Smooth muscle cell (in vitro differentiated cells): Measurements from ENCODE around the gene TBC1D21. TPM values are rescaled to one million over a fixed set of nuclear protein-coding genes. Genes with fewer than 3 reads are reported as not detected.

Experiments
- DNase-seq: peaks from one replicate; lab custom pipeline; 2025; ENCODE audit not compliant: unreplicated experiment; lab: John Stamatoyannopoulos, UW
- H2AFZ ChIP-seq: fragments of 200-600 bp; sonication (generic); 2 replicates; pipeline ENCODE4 v1.6.0; 2016; ENCODE audit warnings: antibody characterized with exemption, low read depth, mild to moderate bottlenecking
- H3F3A ChIP-seq: fragments of 200-600 bp; sonication (generic); 2 replicates; pipeline ENCODE4 v1.6.0; 2017; ENCODE audit warnings: antibody characterized with exemption, low read depth
- H3K27ac ChIP-seq: fragments of 200-600 bp; sonication (generic); 2 replicates; pipeline ENCODE4 v1.5.1; 2016; ENCODE audit warnings: low read depth, mild to moderate bottlenecking
- H3K27me3 ChIP-seq: fragments of 200-600 bp; sonication (generic); 2 replicates; pipeline ENCODE4 v1.6.1; 2016; ENCODE audit warnings: low read depth, mild to moderate bottlenecking
- H3K36me3 ChIP-seq: fragments of 200-600 bp; sonication (generic); 2 replicates; pipeline ENCODE4 v1.5.1; 2016; ENCODE audit warnings: low read depth
- H3K4me1 ChIP-seq: fragments of 200-600 bp; sonication (generic); 2 replicates; pipeline ENCODE4 v1.5.1; 2016; ENCODE audit warnings: low read depth
- H3K4me2 ChIP-seq: fragments of 200-600 bp; sonication (generic); 2 replicates; pipeline ENCODE4 v1.6.0; 2016; ENCODE audit warnings: mild to moderate bottlenecking
- H3K4me3 ChIP-seq: fragments of 200-600 bp; sonication (generic); 2 replicates; pipeline ENCODE4 v1.5.1; 2016; ENCODE audit warnings: mild to moderate bottlenecking
- H3K79me2 ChIP-seq: fragments of 200-600 bp; sonication (generic); 2 replicates; pipeline ENCODE4 v1.6.0; 2016; ENCODE audit warnings: low read depth, mild to moderate bottlenecking
- H3K9ac ChIP-seq: fragments of 200-600 bp; sonication (generic); 2 replicates; pipeline ENCODE4 v1.6.0; 2016; ENCODE audit warnings: low read depth
- H3K9me3 ChIP-seq: fragments of 200-600 bp; sonication (generic); replicated peaks from 2 replicates; pipeline ENCODE4 v1.5.1; 2016; ENCODE audit warnings: low read depth
- H4K20me1 ChIP-seq: fragments of 200-600 bp; sonication (generic); 2 replicates; pipeline ENCODE4 v1.6.0; 2016; ENCODE audit warnings: low read depth
- CTCF ChIP-seq: fragments of 200-600 bp; sonication (generic); IDR thresholded peaks from 2 replicates; pipeline ENCODE4 v1.5.1; 2017; ENCODE audit warnings: borderline replicate concordance, mild to moderate bottlenecking, antibody characterized with exemption; ENCODE audit not compliant: insufficient read depth, poor library complexity, severe bottlenecking
- WGBS: methylation state at CpG from one replicate; pipeline ENCODE4 v1.1.7; 2016; ENCODE audit warnings: low lambda C conversion rate; 5-methylcytosine and 5-hydroxymethylcytosine counted together
- polyA plus RNA-seq: library from polyadenylated mRNA; unstranded; fragments of >200 nt; fragmentation: Nextera tagmentation; extraction: Ambion mirVana; gene quantifications from 2 replicates; pipeline ENCODE4 v1.2.1, GENCODE V29; 2016
- total RNA-seq: library from RNA; depleted of rRNA; stranded (reverse); fragments of >200 nt; gene quantifications from 2 replicates; pipeline ENCODE4 v1.2.3, GENCODE V29; 2014

Gene TBC1D21
- total and polyA plus RNA-seq, 2 experiments from 2014 or later = not detected

GRCh38 chr15:73888224-73889041 is 15.1 kb downstream of the TBC1D21 start:
- 85% methylated on average over 9 of the region's 10 CpGs for WGBS
- H3K9ac ChIP-seq = no peak overlapping the region
- TF ChIP-seq CTCF = no peak
- no peaks in the 10 kb centered on the region for H3K9me3 ChIP-seq
- H3K4me2 ChIP-seq = no peak overlapping the region
- H3K4me3 ChIP-seq = no peak overlapping the region
- H3K27ac ChIP-seq = no peak overlapping the region
- H3K36me3 ChIP-seq = no peaks in the 10 kb centered on the region
- H2AFZ ChIP-seq = no peak overlapping the region
- H4K20me1 ChIP-seq = no peaks in the 10 kb centered on the region
- DNase-seq = no peak
- no peaks in the 10 kb centered on the region for H3K4me1 ChIP-seq
- no peaks in the 10 kb centered on the region for H3K79me2 ChIP-seq
- H3K27me3 ChIP-seq = peaks cover 13% of the 10 kb centered on the region
- H3F3A ChIP-seq = no peaks in the 10 kb centered on the region

- WGBS = 91% methylated on average over 6 of the region's 6 CpGs
- Histone ChIP-seq H4K20me1 (no peaks in the 10 kb centered on the region), H2AFZ (no peak overlapping the region), H3K79me2 (no peaks in the 10 kb centered on the region), H3F3A (no peaks in the 10 kb centered on the region), H3K4me1 (no peaks in the 10 kb centered on the region), H3K27me3 (peaks cover 13% of the 10 kb centered on the region), H3K4me3 (no peak overlapping the region), H3K9me3 (no peaks in the 10 kb centered on the region), H3K36me3 (no peaks in the 10 kb centered on the region), H3K27ac (no peak overlapping the region), H3K4me2 (no peak overlapping the region), H3K9ac (no peak overlapping the region)
- no peak for TF ChIP-seq CTCF
- DNase-seq = no peak
Measured at GRCh38 chr15:73889053-73889761, 15.8 kb downstream of the TBC1D21 start.

GRCh38 chr15:73889762-73890124 is 16.4 kb downstream of the TBC1D21 start:
- Histone ChIP-seq H3K4me1 (no peaks in the 10 kb centered on the region), H4K20me1 (no peaks in the 10 kb centered on the region), H3K27me3 (peaks cover 13% of the 10 kb centered on the region), H3K36me3 (no peaks in the 10 kb centered on the region), H3F3A (no peaks in the 10 kb centered on the region), H3K9me3 (no peaks in the 10 kb centered on the region), H3K27ac (no peak overlapping the region), H2AFZ (no peak overlapping the region), H3K4me3 (no peak overlapping the region), H3K4me2 (no peak overlapping the region), H3K79me2 (no peaks in the 10 kb centered on the region), H3K9ac (no peak overlapping the region)
- WGBS = 68% methylated on average over 1 of the region's 1 CpG
- no peak for TF ChIP-seq CTCF
- no peak for DNase-seq
